Epidermal melanocyte (primary cell): ENCODE results near the gene LAMB2.
A peak's percentile ranks its signal among the peaks of the same experiment; 100 is the strongest.

Source experiments
- DNase-seq: peaks from one replicate; pipeline ENCODE4 v3.0.0; 2011; ENCODE audit warnings: low spot score; ENCODE audit not compliant: insufficient read length

The LAMB2 gene

GRCh38 chr3:49121132-49121736 lies 11.6 kb downstream of the LAMB2 start:
- no peak for DNase-seq

DNA sequence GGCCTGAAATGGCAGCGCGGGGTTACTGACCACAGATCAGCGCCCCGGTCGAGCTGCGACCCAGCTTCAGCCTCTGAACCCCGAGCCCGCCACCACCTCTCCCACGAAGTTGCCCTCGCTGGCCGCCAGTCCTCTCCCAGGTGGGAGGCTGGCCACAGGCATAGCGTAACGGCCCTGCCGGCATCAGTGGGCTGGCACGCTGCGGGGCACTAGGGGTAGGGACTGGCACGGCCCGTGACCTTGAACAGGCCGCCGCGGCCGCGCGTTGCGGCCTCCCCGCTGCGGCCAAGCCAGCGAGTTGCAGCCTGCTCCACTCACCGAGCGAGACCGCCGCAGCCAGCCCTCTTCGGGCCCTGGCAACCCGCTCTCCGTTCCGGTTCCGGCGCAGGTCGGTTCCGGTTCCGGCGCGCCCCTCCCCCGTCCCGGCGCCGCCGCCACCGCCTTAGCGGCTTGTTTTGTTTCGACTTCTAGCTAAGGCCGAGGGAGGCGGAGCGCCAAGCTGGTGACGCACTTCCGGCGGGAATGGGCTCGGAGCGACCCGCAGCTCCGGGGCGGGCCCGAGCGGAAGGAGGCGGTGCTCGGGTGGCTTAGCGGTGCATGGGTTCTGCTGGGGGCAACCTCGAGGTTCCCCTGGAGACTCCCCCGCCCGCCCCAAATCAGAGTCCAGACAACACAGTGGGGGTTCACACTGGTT lies 12.3 kb downstream of the LAMB2 start, which contains the start of gene USP19:
Gene USP19, minus strand, starts transcription at position 386 of the 694 bp plus-strand sequence. CDS start 1,678 bp downstream, outside the sequence.
- DNase-seq: peak; percentile 96

DNA sequence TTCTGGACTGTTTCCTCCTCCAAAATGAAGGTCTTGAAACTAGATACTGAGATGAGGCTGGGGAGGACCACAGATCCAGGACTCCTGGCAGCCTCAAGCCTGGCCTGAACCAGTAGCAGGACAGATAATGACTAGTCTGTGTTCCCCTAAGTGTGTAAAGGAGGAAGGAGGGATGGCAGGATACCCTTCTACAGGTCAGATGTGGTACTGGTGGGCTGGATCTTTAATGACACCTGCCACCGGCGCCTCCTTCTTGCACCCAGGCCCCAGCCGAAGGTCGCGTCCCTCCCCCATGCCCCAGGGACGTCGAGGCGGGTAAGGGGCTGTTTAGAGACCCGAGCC lies 12.8 kb downstream of the LAMB2 start:
- DNase-seq: no peak

GRCh38 chr3:49119439-49119838 lies 13.4 kb downstream of the LAMB2 start:
- DNase-seq: no peak

- no peak for DNase-seq
Observed at GRCh38 chr3:49119036-49119435, 13.8 kb downstream of the LAMB2 start.

DNA sequence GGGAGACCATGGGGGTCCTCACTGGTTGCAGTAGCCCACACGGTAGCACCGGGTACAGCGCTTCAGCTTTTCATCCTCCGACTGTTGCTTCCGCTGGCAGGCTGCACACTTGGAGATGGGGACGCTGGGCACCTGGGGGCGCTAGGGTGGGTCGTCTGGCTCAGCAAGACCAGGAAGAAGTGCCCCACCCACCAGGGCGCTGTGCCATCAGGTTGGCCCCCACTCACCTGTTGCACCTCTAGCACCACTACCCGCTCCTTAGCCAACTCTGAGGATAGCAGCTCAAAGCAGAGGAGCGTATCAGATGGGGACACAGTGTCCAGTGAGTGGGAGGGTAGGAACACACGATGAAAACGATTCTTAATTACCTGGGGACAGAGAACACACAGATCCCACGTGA lies 20.6 kb downstream of the LAMB2 start:
- no peak for DNase-seq

GRCh38 chr3:49111347-49111746 lies 21.5 kb downstream of the LAMB2 start:
- DNase-seq: no peak

GRCh38 chr3:49110780-49111179 lies 22.1 kb downstream of the LAMB2 start:
- no peak for DNase-seq

GRCh38 chr3:49108346-49108745 lies 24.5 kb downstream of the LAMB2 start:
- no peak for DNase-seq

DNA sequence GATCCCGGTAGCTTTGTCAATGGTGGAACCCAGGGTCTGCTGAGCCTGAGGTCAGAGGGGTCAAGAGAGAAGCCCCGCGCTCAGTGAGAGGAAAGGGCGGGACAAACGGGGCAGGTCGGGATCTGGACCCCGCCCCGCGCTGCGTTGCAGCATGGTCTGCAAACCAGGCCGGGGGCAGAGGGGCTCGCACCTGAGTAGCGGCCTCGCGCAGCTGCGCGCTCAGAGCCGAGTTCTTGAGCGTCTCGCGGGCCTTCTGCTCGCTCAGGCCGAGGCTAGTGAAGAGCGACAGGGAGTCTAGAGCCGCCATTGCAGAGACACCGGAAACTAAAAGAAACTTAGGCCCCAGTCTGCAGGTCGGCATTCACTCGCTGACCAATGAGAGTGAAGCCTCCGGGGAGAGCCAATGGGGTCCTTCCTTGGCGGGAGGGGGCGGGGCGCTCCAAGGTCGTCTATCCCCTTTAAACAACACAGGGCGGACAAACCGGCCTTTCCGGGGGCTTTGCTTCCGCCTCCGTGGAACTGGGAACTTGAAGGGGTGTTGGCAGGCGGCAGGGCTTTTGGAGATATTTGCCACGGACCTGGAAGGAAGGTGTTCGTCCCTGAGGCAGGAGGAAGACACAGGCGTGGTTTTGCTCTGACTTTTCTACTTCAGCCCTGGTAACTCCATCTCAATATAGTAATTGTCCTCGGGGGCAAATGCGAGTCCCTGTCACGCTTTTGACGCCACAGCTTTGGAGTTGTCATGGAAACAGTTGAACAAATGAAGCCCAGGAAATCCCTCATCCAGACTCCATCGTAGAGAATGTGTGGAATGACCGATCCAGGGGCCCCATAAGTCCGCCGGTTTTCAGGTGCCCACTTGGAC lies 28.2 kb downstream of the LAMB2 start, which contains the start of gene QARS1:
Gene QARS1, minus strand, starts transcription at position 331 of the 865 bp plus-strand sequence. Its CDS starts 24 bp downstream, at position 307.
- DNase-seq: peak; percentile 99

GRCh38 chr3:49104052-49104426 lies 28.8 kb downstream of the LAMB2 start:
- no peak for DNase-seq

DNA sequence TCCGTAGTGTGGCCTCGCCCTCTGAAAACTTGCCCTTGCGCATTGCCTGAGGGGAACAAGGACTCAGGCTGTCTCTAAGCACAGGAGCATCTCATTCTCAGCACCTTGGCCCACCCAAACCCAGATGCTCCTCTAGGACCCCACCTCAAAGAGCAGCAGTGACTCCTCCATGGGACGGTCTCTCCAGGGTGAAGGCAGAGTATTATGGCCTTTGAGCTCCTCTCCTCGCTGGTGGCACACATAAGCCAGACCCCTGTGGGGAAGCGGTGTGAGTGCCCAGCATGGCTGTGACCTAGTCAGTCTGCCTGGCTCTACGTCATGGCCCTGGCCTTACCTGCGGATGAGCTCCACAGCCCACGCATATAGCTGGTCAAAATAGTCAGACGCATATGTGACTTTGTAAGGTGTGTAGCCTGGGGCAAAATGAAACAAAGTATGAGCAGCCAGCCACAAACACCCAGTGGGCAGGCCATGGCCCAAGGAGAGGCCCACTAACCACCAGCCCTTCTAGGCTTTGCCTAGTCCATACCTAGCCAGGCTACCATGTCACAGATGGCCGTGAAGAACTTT lies 32.7 kb downstream of the LAMB2 start:
- DNase-seq: no peak

DNA sequence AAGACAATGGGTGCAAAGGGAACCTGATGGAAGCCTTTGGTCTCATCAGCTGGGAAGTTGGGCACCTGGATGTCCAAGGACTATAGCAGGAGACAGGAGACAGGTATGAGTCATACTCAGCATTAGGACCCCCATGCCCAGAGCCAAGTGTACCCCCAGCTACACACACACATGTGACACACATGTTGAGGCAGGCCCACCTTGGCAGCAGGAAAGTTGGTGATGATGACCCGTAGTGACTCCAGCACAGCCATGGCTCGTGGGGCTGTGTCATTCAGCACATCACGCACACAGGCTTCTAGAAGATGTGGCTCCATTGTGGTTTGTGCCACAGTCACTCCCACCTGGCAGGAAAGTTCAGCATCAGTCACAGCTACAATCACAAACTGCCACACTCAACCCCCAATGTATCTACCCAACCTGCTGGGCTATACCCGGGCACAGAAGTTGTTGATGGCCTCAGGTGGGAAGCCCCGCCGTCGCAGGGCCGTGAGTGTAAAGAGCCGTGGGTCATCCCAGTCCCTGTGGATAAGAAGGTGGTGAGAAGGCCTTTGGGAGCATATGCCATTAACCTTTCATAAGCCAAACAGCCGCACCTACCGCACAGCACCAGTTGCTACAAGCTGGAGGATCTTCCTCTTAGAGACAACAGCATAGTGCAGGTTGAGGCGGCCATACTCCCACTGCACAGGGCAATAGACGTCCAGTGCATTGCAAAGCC lies 33.8 kb downstream of the LAMB2 start:
- DNase-seq: no peak

GRCh38 chr3:49098429-49098828 lies 34.4 kb downstream of the LAMB2 start:
- no peak for DNase-seq

GRCh38 chr3:49093853-49094767 lies 38.7 kb downstream of the LAMB2 start, which contains the start of gene QRICH1:
Gene QRICH1, minus strand, starts transcription at chr3:49094071. Its CDS starts 17,054 bp downstream, at chr3:49077017.
- DNase-seq: peak; percentile 76

DNA sequence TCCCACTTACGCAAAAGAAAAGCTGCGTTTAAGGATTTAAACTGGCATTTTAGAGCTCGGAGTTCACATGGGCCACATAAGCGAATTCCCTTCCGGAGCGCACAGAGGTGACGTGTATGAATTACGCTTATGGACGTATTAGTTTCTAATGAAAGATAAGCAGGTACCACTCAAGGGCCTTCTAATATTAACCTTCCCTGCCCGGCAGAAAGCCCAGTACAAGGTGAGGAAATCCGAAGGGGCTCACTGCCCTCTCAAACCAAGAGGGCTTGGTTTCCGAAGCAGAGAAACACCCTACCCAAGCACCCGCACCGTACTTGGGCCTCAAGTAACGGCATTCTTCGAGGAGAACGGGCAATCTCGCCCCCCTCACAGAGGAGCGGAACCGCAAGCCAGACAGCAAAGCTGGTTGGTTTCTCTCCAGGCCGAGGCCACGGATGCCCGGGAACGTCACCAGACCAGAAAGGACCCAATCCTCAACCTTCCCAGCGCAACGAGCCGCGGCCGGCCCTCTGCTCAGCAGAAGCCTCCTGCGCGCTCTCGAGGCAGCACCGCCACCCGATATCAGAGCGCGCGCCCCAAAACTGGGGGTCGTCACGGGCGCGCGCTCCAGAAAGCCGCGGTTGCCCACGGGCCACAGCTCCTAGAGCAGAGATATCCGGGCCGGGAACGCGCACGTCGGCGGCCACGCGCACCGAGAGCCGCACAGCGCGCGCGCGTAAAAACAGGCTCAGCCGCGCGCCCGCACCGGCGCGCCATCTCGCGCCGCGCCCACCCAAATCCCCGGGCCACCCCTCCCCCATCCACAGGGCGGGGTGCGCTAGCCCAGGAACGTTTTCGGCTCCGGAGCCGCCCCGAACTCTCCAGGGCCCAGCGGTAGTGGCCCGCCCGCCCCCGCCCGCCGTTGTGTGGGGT lies 39.7 kb downstream of the LAMB2 start:
- peak; percentile 27 for DNase-seq

- DNase-seq: no peak
Observed at GRCh38 chr3:49081429-49081828, 51.4 kb downstream of the LAMB2 start.

GRCh38 chr3:49079270-49079669 lies 53.6 kb downstream of the LAMB2 start:
- no peak for DNase-seq

DNA sequence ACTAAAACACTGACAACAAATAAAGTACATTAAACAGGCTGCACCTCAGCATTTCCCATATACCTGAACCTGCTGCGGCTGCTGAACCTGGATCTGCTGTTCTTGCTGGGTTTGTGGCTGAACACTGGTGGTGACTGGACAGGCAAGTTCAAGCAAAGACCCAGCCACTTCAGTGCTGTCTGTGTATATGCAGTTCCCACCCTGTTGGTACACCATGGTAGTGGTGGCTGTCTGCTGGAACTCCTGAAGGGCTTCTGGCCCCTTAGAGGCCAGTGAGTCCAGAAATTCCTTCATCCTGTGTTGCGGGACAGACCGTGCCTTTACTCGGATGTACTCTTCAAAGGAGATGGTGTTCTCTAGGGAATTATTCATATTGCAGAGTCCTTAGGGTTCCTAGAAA lies 56.2 kb downstream of the LAMB2 start:
- DNase-seq: no peak
